Measurements from ENCODE around the gene KCNIP3.

DNA sequence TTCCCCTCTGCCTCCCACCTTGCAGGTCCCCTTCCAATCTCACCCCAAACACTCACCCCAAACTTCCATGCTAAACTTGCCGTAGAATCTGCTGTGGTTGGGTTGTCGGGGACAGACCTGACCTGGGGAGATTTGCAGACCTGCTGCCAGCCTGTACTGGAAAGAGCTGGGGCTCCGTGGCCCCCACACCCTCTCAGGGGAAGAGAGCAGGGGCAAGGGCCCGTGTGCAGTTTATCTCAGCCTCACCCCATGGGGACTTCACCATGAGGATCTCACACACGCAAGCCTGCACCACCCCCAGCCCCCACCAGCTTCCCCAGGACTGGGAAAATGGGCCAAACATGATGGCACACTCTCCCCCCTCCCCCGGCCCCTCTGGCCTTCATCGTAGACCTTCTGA, 30.7 kb downstream of the KCNIP3 start:
- TF ChIP-seq, protein P1, sequence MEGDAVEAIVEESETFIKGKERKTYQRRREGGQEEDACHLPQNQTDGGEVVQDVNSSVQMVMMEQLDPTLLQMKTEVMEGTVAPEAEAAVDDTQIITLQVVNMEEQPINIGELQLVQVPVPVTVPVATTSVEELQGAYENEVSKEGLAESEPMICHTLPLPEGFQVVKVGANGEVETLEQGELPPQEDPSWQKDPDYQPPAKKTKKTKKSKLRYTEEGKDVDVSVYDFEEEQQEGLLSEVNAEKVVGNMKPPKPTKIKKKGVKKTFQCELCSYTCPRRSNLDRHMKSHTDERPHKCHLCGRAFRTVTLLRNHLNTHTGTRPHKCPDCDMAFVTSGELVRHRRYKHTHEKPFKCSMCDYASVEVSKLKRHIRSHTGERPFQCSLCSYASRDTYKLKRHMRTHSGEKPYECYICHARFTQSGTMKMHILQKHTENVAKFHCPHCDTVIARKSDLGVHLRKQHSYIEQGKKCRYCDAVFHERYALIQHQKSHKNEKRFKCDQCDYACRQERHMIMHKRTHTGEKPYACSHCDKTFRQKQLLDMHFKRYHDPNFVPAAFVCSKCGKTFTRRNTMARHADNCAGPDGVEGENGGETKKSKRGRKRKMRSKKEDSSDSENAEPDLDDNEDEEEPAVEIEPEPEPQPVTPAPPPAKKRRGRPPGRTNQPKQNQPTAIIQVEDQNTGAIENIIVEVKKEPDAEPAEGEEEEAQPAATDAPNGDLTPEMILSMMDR (conservative IDR thresholded peaks at IDR 0.05; ENCODE audit: low read depth, low read length) = no peak
- TF ChIP-seq EZH2phosphoT487 (IDR thresholded peaks at IDR 0.05; ENCODE audit: borderline replicate concordance, low read length) (no peak), EZH2 (IDR thresholded peaks at IDR 0.05; ENCODE audit: low read length, unreplicated experiment) (no peak)
